RPMI8226 (cell line): ENCODE results near the gene IFNA7.
A peak's percentile ranks its signal among the peaks of the same experiment; 100 is the strongest.
"Not testable (repeated sequence)": the region's sequence is repeated elsewhere in the genome, so short reads cannot be mapped to it uniquely, and the experiment has no call there.

Experiments
- DNase-seq: peaks from one replicate; pipeline ENCODE4 v3.0.0-alpha.2; 2015

Gene IFNA7

GRCh38 chr9:21202105-21202504 lies at the start of gene IFNA7:
IFNA7 (minus strand) TSS chr9:21202205; CDS start chr9:21202165, 40 bp downstream.
- not testable (repeated sequence) for DNase-seq

- DNase-seq = no peak
Measured at GRCh38 chr9:21251638-21252037, 49.6 kb upstream of the IFNA7 start.

DNA sequence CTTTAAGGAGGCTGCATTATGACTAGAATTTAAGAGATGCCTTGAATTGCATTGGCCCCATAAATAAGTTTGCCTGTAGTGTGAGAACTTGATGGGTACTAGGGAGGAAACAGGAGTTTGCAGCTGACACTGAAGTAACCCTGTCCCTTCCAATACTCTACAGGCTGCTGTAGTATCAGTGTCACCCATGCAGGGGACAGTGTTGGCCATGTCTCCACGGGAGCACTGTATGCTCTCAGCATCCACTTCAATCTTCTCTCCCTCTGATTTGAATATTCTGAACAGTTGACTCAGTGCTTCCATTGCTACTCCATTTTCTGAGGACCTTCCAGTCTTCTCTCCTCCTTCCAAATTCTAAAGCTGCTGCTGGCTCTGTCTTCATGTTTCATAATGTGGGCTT lies 49.2 kb upstream of the IFNA7 start:
- DNase-seq = no peak

- no peak for DNase-seq
Measured at GRCh38 chr9:21244836-21245235, 42.8 kb upstream of the IFNA7 start.

- DNase-seq = no peak
Measured at GRCh38 chr9:21239911-21240310, 37.9 kb upstream of the IFNA7 start, which contains the start of gene IFNA14. IFNA14 (minus strand) TSS chr9:21240005; CDS start chr9:21239935, 70 bp downstream.

- DNase-seq = not testable (repeated sequence)
Measured at GRCh38 chr9:21236360-21236714, 34.3 kb upstream of the IFNA7 start.

DNA sequence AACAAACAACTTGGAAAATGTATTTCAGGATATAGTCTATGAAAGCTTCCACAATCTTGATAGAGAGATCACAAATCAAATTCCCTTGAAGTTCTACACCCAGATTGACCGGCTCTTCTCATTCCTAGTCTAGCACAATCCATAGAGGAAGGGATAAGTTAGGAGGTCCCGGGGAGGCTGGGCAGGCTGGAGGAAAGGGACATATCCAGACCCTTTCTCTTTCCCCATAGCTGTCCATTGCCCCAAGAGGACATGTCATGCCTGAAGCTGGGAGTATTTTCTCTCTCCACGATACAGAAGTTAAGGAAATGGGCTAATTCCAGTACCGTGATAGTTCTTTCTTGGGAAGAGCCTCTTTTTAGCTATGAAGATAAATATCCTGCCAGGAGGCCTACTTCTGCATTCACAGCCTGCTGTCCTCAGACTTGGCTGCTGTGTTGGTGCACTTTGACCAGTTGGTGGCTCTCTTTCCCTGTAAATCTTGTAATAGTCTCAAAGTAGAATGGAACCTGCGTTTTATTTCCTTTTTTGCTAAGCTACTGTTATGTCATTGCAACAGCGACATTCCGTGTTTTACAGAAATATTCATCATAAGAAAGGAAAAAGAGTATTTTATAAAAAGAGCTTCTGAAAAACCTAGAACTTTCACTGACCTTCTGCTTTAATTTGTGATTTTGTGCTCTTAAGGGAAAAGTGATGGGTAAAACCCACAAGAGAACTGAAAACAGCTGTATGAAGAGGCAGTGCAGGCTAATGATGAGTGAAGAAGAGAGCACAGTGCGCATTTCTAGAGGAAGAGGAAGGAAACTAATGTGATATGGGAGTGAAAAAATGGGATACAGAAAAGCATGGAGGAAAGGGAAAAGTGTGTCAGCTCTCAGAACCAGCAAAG lies 33.7 kb upstream of the IFNA7 start:
- DNase-seq = peak; percentile 64

- DNase-seq = no peak
Measured at GRCh38 chr9:21234153-21234687, 32.2 kb upstream of the IFNA7 start.

GRCh38 chr9:21233258-21233657 lies 31.3 kb upstream of the IFNA7 start:
- DNase-seq = no peak

DNA sequence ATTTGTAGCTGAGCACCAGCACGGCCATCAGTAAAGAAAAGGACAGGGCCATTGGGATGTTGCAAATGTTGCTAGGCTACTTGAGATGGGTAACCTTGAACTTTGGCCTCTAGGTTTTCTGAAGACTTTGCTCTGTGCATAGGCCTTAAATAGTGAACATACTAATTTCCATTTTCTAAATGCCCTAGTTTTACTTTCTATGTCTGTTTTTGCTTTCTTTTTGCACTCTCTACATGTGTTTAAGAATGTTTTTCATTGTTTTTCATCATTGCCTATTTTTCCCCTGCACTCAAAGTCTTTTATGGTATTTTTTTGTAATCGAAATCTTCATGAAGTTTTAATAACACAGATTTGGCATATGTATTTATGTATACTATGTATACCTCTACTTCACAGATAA lies 26.1 kb upstream of the IFNA7 start, which contains the start of gene IFNA17:
Gene IFNA17 (minus strand): TSS at position 101 of the 400 bp plus-strand sequence. CDS start 49 bp downstream, at position 52.
- DNase-seq = no peak

DNA sequence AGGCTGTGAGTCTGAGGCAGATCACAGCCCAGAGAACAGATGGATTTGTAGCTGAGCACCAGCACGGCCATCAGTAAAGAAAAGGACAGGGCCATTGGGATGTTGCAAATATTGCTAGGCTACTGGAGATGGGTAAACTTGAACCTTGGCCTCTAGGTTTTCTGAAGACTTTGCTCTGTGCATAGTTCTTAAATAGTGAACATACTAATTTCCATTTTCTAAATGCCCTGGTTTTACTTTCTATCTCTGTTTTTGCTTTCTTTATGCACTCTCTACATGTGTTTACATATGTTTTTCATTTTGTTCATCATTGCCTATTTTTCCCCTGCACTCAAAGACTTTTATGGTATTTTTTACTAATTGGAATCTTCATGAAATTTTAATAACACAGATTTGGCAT lies 15.2 kb upstream of the IFNA7 start, which contains the start of gene IFNA16:
Gene IFNA16 (minus strand): TSS at position 101 of the 400 bp plus-strand sequence. CDS start 6 bp downstream, at position 95.
- DNase-seq = not testable (repeated sequence)

GRCh38 chr9:21213411-21214326 lies 11.7 kb upstream of the IFNA7 start:
- peak; percentile 8 for DNase-seq

- not testable (repeated sequence) for DNase-seq
Measured at GRCh38 chr9:21212160-21212559, 10.2 kb upstream of the IFNA7 start.

DNA sequence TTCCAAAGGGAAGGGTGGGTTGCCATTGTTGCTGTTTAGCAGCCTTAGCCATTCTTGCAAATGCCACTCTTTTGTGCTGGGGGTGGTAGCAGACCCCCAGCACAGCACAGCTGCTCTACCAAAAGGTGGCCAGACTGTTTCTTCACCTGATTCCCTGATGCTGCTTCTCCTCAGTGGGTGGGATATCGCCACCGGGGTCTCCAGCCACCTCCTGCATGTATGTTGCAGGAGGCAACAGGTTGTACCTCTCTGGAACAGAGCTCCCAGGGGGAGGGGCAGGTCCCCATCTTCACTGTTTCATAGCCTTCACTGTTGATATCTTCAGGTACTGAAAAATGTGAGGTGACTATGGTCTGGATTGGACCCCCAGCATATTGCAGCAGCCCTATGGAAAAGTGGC lies 8.8 kb upstream of the IFNA7 start:
- not testable (repeated sequence) for DNase-seq

- no peak for DNase-seq
Measured at GRCh38 chr9:21210311-21210710, 8.3 kb upstream of the IFNA7 start.

- DNase-seq = not testable (repeated sequence)
Measured at GRCh38 chr9:21207043-21207442, 5.0 kb upstream of the IFNA7 start, which contains the start of gene IFNA10. IFNA10 (minus strand) TSS chr9:21207143; CDS start chr9:21207097, 46 bp downstream.

DNA sequence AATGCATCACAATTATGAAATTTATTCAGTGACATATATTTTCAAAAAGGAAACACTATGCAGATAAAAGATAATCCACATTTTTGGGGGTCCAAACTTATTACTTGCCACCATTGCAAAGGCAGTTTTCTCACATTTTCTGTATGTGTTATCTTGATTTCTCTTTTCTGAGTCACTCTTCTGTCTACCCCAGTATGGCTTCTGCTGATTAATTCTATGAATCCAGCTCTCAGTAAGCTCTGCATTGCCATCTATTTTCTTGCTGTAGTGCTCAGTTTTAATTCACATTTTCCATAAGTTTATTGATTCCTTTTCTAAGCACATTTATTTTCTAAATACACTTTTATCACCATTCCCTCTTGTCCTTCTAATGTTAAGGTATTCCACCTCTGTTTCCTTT lies 3.2 kb upstream of the IFNA7 start:
- no peak for DNase-seq

DNA sequence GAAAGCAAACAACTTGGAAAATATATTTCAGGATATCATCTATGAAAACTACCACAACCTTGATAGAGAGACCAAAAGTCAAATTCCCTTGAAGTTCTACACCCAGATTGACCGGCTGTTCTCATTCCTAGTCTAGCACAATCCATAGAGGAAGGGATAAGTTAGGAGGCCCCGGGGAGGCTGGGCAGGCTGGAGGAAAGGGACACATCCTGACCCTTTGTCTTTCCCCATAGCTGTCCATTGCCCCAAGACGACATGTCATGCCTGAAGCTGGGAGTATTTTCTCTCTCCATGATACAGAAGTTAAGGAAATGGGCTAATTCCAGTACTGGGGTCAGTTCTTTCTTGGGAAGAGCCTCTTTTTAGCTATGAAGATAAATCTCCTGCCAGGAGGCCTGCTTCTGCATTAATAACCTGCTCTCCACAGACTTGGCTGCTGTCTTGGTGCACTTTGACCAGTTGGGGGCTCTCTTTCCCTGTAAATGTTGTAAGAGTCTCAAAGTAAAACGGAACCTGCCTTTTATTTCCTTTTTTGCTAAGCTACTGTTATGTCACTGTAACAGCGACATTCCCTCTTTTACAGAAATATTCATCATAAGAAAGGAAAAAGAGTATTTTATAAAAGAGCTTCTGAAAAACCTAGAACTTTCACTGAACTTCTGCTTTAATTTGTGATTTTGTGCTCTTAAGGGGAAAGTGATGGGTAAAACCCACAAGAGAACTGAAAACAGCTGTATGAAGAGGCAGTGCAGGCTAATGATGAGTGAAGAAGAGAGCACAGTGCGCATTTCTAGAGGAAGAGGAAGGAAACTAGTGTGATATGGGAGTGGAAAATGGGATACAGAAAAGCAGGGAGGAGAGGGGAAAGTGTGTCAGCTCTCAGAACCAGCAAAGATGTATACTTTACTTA lies 6.9 kb downstream of the IFNA7 start:
- DNase-seq = peak; percentile 24

- not testable (repeated sequence) for DNase-seq
Measured at GRCh38 chr9:21187487-21187886, 14.5 kb downstream of the IFNA7 start, which contains the start of gene IFNA4. IFNA4 (minus strand) TSS chr9:21187587; CDS start chr9:21187531, 56 bp downstream.

GRCh38 chr9:21182810-21183736 lies 18.9 kb downstream of the IFNA7 start:
- peak; percentile 17 for DNase-seq
